Naive thymus-derived CD4-positive, alpha-beta T cell (primary cell): Measurements from ENCODE around the gene FIG4. TPM values are rescaled to one million over a fixed set of nuclear protein-coding genes. Genes with fewer than 3 reads are reported as not detected.

ENCODE experiments used
- ATAC-seq: fragments of 150-1000 bp; cut with Tn5 transposase; 2 replicates; pipeline ENCODE4 v1.10.0; 2021; ENCODE audit warnings: mild to moderate bottlenecking, moderate library complexity
- CTCF ChIA-PET: fragments of 350-600 bp; sonication (Branson Sonifier 250); formaldehyde crosslinking; loops from one replicate; lab custom pipeline; 2021; ENCODE audit warnings: antibody characterized with exemption; lab: Charles Lee
- POLR2A ChIA-PET: fragments of 350-600 bp; sonication (Branson Sonifier 250); formaldehyde crosslinking; loops from one replicate; lab custom pipeline; 2021; ENCODE audit warnings: antibody characterized with exemption, inconsistent platforms; lab: Charles Lee
- DNase-seq, 9 donors: peaks; one replicate each; pipeline versions ENCODE4 v3.0.0 to v3.0.0-alpha.2; 2020 to 2022; ENCODE audit warnings: mixed read lengths in 1 of 9
- H3K27ac ChIP-seq: one replicate; pipeline ENCODE4 v1.7.0; 2013; ENCODE audit warnings: mild to moderate bottlenecking, low read depth, low read length, moderate library complexity
- H3K27me3 ChIP-seq, 2 donors: one replicate each; pipeline ENCODE4 v1.7.0; 2013; ENCODE audit warnings: low read length in 2 of 2, mild to moderate bottlenecking in 2 of 2, moderate library complexity in 2 of 2; ENCODE audit not compliant: control insufficient read depth in 2 of 2, insufficient read depth in 2 of 2
- H3K36me3 ChIP-seq, 3 experiments: 1 replicate in 2 of 3; 2 replicates in 1 of 3; pipeline ENCODE4 v1.7.0; 2013; ENCODE audit warnings: low read length in 3 of 3, mild to moderate bottlenecking in 3 of 3, moderate library complexity in 1 of 3; ENCODE audit not compliant: insufficient read depth in 3 of 3, control insufficient read depth in 2 of 3
- H3K4me1 ChIP-seq, 2 donors: one replicate each; pipeline ENCODE4 v1.7.0; 2013; ENCODE audit warnings: low read length in 2 of 2, mild to moderate bottlenecking in 2 of 2, moderate library complexity in 1 of 2; ENCODE audit not compliant: control insufficient read depth in 2 of 2, insufficient read depth in 2 of 2
- H3K4me3 ChIP-seq: 2 replicates; pipeline ENCODE4 v1.7.0; 2013; ENCODE audit warnings: mild to moderate bottlenecking, low read length
- H3K9me3 ChIP-seq, 3 experiments: 1 replicate in 2 of 3; 2 replicates in 1 of 3; pipeline ENCODE4 v1.7.0; 2013; ENCODE audit warnings: low read length in 3 of 3; ENCODE audit not compliant: control insufficient read depth in 2 of 3
- H3K27ac Mint-ChIP-seq, 9 donors: one replicate each; pipeline ENCODE4 v1.8.0; 2020 to 2022; ENCODE audit warnings: mixed read lengths in 9 of 9, mild to moderate bottlenecking in 8 of 9, moderate library complexity in 5 of 9, inconsistent platforms in 2 of 9
- H3K27me3 Mint-ChIP-seq, 5 donors: one replicate each; pipeline ENCODE4 v1.8.0; 2021 to 2022; ENCODE audit warnings: mixed read lengths in 5 of 5, mild to moderate bottlenecking in 1 of 5
- H3K36me3 Mint-ChIP-seq, 5 donors: one replicate each; pipeline ENCODE4 v1.8.0; 2020 to 2022; ENCODE audit warnings: mixed read lengths in 5 of 5, mild to moderate bottlenecking in 3 of 5, inconsistent platforms in 1 of 5
- H3K4me1 Mint-ChIP-seq, 7 donors: one replicate each; pipeline ENCODE4 v1.8.0; 2020 to 2022; ENCODE audit warnings: mixed read lengths in 7 of 7, mild to moderate bottlenecking in 3 of 7, inconsistent platforms in 1 of 7
- H3K4me3 Mint-ChIP-seq, 10 donors: one replicate each; pipeline ENCODE4 v1.8.0; 2020 to 2022; ENCODE audit warnings: mild to moderate bottlenecking in 10 of 10, mixed read lengths in 10 of 10, moderate library complexity in 6 of 10, inconsistent platforms in 2 of 10
- H3K9me3 Mint-ChIP-seq, 11 donors: one replicate each; pipeline ENCODE4 v1.8.0; 2020 to 2022; ENCODE audit warnings: mixed read lengths in 11 of 11, mild to moderate bottlenecking in 4 of 11, inconsistent platforms in 1 of 11, moderate library complexity in 1 of 11
- intact Hi-C, 2 donors: fragments of 100-400 bp; cut with micrococcal nuclease; formaldehyde crosslinking; loops; one replicate each; pipeline ENCODE4 v1.15.1; 2023
- polyA plus RNA-seq, 2 donors: library from polyadenylated mRNA; unstranded; fragments of 300-500 nt; fragmentation: Illumina TruSeq; gene quantifications; one replicate each; pipeline ENCODE4 v1.2.3, GENCODE V29; 2021
- total RNA-seq, 6 experiments: library from RNA in 5 of 6; stranded (reverse) in 5 of 6; gene quantifications; 1 replicate in 5 of 6; 2 replicates in 1 of 6; pipeline ENCODE4 v1.2.3 and lab custom pipeline; 2021 to 2026

FIG4 gene
- total and polyA plus RNA-seq, 7 experiments from 2014 or later = 6.8 to 16.5 (median 13.4) TPM

GRCh38 chr6:109788687-109789086 lies 97.6 kb downstream of the FIG4 start:
- no peaks in the 10 kb centered on the region for H3K4me1 ChIP-seq
- ATAC-seq (no peak), DNase-seq (no peak)
- ChIA-PET POLR2A (no interaction called here), CTCF (no interaction called here)
- H3K9me3 Mint-ChIP-seq = peaks cover 0 to 6% (median 0%) of the 10 kb centered on the region in 11 donors
- intact Hi-C loops = loop anchor here in 1 of 2 donors (5.0 kb wide), 1 partner anchor 249 kb away; no protein-coding TSS in a partner anchor
- H3K4me3 ChIP-seq = no peak overlapping the region
- H3K36me3 ChIP-seq = peaks cover 0 to 32% (median 0%) of the 10 kb centered on the region in 3 experiments
- no peak overlapping the region for H3K27ac Mint-ChIP-seq
- H3K9me3 ChIP-seq = no peaks in the 10 kb centered on the region
- H3K27me3 Mint-ChIP-seq = no peaks in the 10 kb centered on the region
- no peak overlapping the region for H3K4me3 Mint-ChIP-seq
- H3K36me3 Mint-ChIP-seq = peaks cover 3 to 56% (median 35%) of the 10 kb centered on the region in 5 donors
- H3K27ac ChIP-seq = no peak overlapping the region
- no peaks in the 10 kb centered on the region for H3K27me3 ChIP-seq
- peaks cover 0 to 10% (median 0%) of the 10 kb centered on the region in 7 donors for H3K4me1 Mint-ChIP-seq

GRCh38 chr6:109790131-109790530 lies 99.0 kb downstream of the FIG4 start:
- H3K27ac Mint-ChIP-seq = no peak overlapping the region
- H3K27me3 Mint-ChIP-seq = no peaks in the 10 kb centered on the region
- intact Hi-C loops = no loop called here
- H3K27ac ChIP-seq = no peak overlapping the region
- ChIA-PET POLR2A (no interaction called here), CTCF (no interaction called here)
- H3K36me3 ChIP-seq = peaks cover 0 to 32% (median 0%) of the 10 kb centered on the region in 3 experiments
- no peak overlapping the region for H3K4me3 ChIP-seq
- peaks cover 0 to 6% (median 0%) of the 10 kb centered on the region in 11 donors for H3K9me3 Mint-ChIP-seq
- H3K27me3 ChIP-seq = no peaks in the 10 kb centered on the region
- ATAC-seq (no peak), DNase-seq (no peak)
- no peaks in the 10 kb centered on the region for H3K9me3 ChIP-seq
- no peaks in the 10 kb centered on the region for H3K4me1 ChIP-seq
- H3K4me1 Mint-ChIP-seq = peaks cover 0 to 19% (median 0%) of the 10 kb centered on the region in 7 donors
- peaks cover 0 to 59% (median 35%) of the 10 kb centered on the region in 5 donors for H3K36me3 Mint-ChIP-seq
- no peak overlapping the region for H3K4me3 Mint-ChIP-seq

GRCh38 chr6:109791301-109791700 lies 100.2 kb downstream of the FIG4 start:
- DNase-seq (no peak), ATAC-seq (no peak)
- intact Hi-C loops = no loop called here
- H3K4me1 ChIP-seq = no peaks in the 10 kb centered on the region
- CTCF ChIA-PET = interaction anchor here (0.6 kb wide), 1 partner anchor 175 kb away, joined by 4 read pairs; no protein-coding TSS in a partner anchor
- Mint-ChIP-seq H3K27me3 (no peaks in the 10 kb centered on the region), H3K4me3 (no peak overlapping the region), H3K36me3 (peaks cover 0 to 53% (median 31%) of the 10 kb centered on the region in 5 donors), H3K4me1 (peaks cover 0 to 19% (median 0%) of the 10 kb centered on the region in 7 donors), H3K9me3 (peaks cover 0 to 4% (median 0%) of the 10 kb centered on the region in 11 donors), H3K27ac (no peak overlapping the region)
- no peak overlapping the region for H3K4me3 ChIP-seq
- POLR2A ChIA-PET = no interaction called here
- H3K9me3 ChIP-seq = no peaks in the 10 kb centered on the region
- H3K27ac ChIP-seq = no peak overlapping the region
- H3K36me3 ChIP-seq = peaks cover 0 to 27% (median 0%) of the 10 kb centered on the region in 3 experiments
- no peaks in the 10 kb centered on the region for H3K27me3 ChIP-seq

GRCh38 chr6:109793021-109793420 lies 101.9 kb downstream of the FIG4 start:
- no peaks in the 10 kb centered on the region for H3K4me1 ChIP-seq
- no peak for DNase-seq
- ChIA-PET POLR2A (no interaction called here), CTCF (no interaction called here)
- intact Hi-C loops = no loop called here
- Mint-ChIP-seq H3K36me3 (peaks cover 5 to 60% (median 41%) of the 10 kb centered on the region in 5 donors), H3K4me1 (peaks cover 0 to 14% (median 0%) of the 10 kb centered on the region in 7 donors), H3K27me3 (no peaks in the 10 kb centered on the region), H3K4me3 (no peak overlapping the region), H3K9me3 (no peaks in the 10 kb centered on the region), H3K27ac (no peak overlapping the region)
- no peaks in the 10 kb centered on the region for H3K9me3 ChIP-seq
- H3K27ac ChIP-seq = no peak overlapping the region
- H3K36me3 ChIP-seq = peaks cover 0 to 30% (median 0%) of the 10 kb centered on the region in 3 experiments
- no peak overlapping the region for H3K4me3 ChIP-seq
- ATAC-seq = no peak
- H3K27me3 ChIP-seq = no peaks in the 10 kb centered on the region

GRCh38 chr6:109793792-109794191 lies 102.7 kb downstream of the FIG4 start:
- CTCF ChIA-PET = no interaction called here
- H3K36me3 ChIP-seq = peaks cover 0 to 30% (median 0%) of the 10 kb centered on the region in 3 experiments
- H3K4me3 ChIP-seq = no peak overlapping the region
- H3K27ac Mint-ChIP-seq = peak overlapping the region in 1 of 9 donors; percentile 72
- POLR2A ChIA-PET = no interaction called here
- no peaks in the 10 kb centered on the region for H3K27me3 Mint-ChIP-seq
- DNase-seq = no peak
- H3K4me1 ChIP-seq = no peaks in the 10 kb centered on the region
- H3K4me3 Mint-ChIP-seq = no peak overlapping the region
- H3K4me1 Mint-ChIP-seq = peaks cover 0 to 14% (median 0%) of the 10 kb centered on the region in 7 donors
- no peak overlapping the region for H3K27ac ChIP-seq
- H3K36me3 Mint-ChIP-seq = peaks cover 5 to 60% (median 43%) of the 10 kb centered on the region in 5 donors
- H3K27me3 ChIP-seq = no peaks in the 10 kb centered on the region
- H3K9me3 Mint-ChIP-seq = no peaks in the 10 kb centered on the region
- no peaks in the 10 kb centered on the region for H3K9me3 ChIP-seq
- peak; percentile 38 for ATAC-seq
- intact Hi-C loops = no loop called here

GRCh38 chr6:109794201-109794923 lies 103.3 kb downstream of the FIG4 start:
- POLR2A ChIA-PET = no interaction called here
- intact Hi-C loops = no loop called here
- H3K27ac ChIP-seq = no peak overlapping the region
- H3K4me3 ChIP-seq = no peak overlapping the region
- H3K4me1 ChIP-seq = no peaks in the 10 kb centered on the region
- DNase-seq = no peak
- CTCF ChIA-PET = no interaction called here
- no peaks in the 10 kb centered on the region for H3K27me3 ChIP-seq
- peaks cover 5 to 55% (median 41%) of the 10 kb centered on the region in 5 donors for H3K36me3 Mint-ChIP-seq
- H3K27ac Mint-ChIP-seq = peak overlapping the region in 1 of 9 donors; percentile 72
- H3K36me3 ChIP-seq = peaks cover 0 to 28% (median 0%) of the 10 kb centered on the region in 3 experiments
- H3K4me1 Mint-ChIP-seq = peaks cover 0 to 14% (median 0%) of the 10 kb centered on the region in 7 donors
- no peaks in the 10 kb centered on the region for H3K9me3 Mint-ChIP-seq
- ATAC-seq = no peak
- no peak overlapping the region for H3K4me3 Mint-ChIP-seq
- no peaks in the 10 kb centered on the region for H3K27me3 Mint-ChIP-seq
- no peaks in the 10 kb centered on the region for H3K9me3 ChIP-seq
